Pons (tissue), 1 donor: Measurements from ENCODE around the gene PCSK7.
"Not testable (repeated sequence)": the region's sequence is repeated elsewhere in the genome, so short reads cannot be mapped to it uniquely, and the experiment has no call there.

ENCODE experiments used
- DNase-seq: peaks from one replicate; pipeline ENCODE4 v3.0.0-alpha.2; 2016; ENCODE audit warnings: low spot score

PCSK7 gene, protein sequence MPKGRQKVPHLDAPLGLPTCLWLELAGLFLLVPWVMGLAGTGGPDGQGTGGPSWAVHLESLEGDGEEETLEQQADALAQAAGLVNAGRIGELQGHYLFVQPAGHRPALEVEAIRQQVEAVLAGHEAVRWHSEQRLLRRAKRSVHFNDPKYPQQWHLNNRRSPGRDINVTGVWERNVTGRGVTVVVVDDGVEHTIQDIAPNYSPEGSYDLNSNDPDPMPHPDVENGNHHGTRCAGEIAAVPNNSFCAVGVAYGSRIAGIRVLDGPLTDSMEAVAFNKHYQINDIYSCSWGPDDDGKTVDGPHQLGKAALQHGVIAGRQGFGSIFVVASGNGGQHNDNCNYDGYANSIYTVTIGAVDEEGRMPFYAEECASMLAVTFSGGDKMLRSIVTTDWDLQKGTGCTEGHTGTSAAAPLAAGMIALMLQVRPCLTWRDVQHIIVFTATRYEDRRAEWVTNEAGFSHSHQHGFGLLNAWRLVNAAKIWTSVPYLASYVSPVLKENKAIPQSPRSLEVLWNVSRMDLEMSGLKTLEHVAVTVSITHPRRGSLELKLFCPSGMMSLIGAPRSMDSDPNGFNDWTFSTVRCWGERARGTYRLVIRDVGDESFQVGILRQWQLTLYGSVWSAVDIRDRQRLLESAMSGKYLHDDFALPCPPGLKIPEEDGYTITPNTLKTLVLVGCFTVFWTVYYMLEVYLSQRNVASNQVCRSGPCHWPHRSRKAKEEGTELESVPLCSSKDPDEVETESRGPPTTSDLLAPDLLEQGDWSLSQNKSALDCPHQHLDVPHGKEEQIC

DNA sequence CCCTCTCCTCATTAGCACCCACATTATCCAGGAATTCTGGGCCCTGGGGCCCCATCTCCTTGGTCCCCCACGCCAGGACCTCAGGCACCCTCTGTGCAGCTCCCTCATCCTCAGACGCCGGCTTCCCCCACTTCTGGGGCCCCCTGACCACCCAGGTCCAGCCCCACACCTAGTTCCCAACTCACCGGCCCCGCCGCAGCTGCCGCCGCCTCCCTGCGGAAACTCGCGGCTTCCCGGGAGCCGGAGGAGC lies at the start of gene PCSK7:
Gene PCSK7, minus strand, starts transcription at position 232 of the 250 bp plus-strand sequence. CDS start 2,229 bp downstream, outside the sequence.
- no peak for DNase-seq

DNA sequence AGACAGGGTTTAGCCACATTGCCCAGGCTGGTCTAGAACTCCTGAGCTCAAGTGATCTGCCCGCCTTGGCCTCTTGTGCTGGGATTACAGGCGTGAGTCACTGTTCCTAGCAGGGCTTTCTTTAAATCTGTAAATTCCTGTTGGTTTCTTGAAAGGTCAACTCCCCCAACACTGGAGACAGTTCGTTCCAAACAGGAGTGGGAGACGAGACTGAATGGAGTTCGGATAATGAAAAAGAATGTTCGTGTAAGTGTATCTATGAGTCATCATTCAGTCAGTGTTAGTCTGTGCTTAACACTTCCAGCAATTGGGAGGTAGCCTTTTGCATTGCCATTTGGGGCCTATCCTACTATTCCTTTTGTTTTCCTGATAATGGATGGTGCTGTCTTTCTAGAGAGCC lies 49.3 kb upstream of the PCSK7 start:
- DNase-seq = no peak

DNA sequence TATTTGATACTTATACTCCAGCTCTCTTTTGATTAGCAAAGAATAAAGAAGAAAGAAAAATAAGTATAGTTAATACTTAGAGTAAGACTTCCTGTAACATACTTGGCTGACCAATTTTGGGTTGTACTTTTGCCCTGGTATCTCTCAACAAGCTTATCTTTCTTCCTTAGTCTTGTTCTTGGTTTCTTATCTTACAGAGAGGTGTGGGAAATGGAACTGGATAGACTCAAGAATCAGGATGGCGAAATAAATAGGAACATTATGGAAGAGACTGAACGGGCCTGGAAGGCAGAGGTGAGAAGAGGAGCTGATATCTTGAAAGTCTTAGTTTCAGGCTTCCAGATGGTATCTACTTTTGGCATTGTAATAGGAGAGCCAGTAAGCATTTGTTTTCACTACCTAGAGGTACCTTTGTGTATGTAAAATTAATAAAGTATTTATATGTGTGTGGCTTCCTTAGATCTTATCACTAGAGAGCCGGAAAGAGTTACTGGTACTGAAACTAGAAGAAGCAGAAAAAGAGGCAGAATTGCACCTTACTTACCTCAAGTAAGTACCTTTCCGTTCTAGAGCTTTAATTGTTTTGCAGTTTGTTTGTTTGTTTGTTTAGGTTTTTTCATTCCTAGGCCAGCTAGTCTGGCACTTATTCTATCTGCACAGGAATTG lies 48.0 kb upstream of the PCSK7 start:
- no peak for DNase-seq

DNA sequence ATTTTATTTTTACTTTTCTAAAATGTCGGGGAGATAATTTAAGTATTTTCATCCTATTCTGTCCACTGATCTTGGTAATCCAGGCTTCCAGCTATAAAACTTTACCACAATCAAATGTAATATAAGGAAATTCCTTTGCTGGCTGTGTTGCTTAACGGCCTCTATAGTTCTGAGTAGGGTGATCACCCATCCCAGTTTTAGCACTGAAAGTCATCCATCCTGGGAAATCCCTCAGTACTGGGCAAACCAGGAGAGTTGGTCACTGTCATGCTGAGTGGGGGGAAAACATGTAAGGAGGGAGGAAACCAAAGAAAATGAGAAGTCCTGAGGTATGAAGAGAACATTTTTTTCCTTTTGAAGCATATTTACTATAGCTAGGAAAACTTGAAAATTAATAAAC lies 46.5 kb upstream of the PCSK7 start:
- DNase-seq = no peak

DNA sequence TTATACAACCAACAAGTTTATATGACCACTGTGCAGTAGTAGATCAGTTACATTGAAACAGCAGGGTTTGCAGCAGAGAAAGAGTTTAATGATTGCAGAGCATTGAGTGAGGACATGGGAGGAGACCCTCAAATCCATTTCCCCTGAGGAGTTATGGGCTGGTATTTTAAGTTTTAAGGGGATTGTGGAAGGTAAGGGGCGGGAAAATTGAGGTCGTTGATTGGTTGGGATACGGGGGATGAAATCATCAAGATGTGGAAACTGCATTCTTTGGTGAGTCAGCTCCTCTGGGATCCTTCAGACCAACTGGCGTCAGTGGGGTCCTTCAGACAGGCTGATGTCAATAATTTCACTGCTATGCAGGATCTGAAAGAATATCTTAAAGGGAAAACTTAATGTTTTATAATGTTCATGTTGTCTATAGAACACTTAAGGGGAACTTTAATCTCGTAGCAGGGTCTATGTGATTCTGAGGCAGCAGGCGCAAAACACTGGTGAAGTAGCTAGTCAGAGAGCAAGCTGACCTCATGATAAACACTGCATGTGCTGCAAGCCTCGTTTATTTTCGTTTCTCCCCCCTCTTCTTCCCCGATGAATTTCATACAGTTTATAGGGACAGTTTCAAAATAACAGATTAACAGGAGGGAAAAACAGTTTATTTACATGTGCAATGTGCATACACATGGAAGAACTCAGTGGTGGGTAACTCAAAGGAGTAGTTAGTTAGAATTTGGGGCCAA lies 41.8 kb upstream of the PCSK7 start:
- no peak for DNase-seq

DNA sequence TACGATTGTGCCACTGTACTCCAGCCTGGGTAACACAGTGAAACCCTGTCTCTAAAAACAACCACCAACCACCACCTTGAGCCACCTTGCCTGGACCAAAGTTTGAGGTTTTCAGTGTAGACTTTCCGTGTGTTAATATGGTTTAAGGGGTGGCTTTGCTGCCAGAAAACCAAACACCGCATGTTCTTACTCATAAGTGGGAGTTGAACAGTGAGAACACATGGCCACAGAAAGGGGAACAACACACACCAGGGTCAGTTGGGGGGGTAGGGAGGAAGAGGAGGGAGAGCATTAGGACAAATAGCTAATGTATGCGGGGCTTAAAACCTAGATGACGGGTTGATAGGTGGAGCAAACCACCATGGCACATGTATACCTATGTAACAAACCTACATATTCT lies 40.3 kb upstream of the PCSK7 start:
- not testable (repeated sequence) for DNase-seq

DNA sequence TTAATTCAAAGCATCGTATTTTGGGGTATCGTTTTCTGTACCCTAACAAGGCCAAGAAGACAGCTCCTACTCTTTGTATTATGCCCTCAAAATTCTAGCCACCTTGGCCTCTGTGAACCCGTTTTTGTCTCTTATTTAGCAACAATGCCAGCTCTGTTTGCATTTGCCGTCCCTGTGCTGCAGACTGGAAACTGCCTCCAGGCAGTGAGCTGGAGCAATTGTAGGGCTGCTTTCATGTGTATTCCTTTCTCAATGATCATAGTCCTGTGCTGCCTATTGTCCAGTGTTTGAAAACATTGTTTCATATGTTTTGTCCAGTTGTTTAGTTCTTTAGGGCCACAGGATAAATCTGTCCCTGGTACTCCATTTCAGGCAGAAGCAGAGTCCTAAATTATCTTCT lies 39.3 kb upstream of the PCSK7 start:
- no peak for DNase-seq

DNA sequence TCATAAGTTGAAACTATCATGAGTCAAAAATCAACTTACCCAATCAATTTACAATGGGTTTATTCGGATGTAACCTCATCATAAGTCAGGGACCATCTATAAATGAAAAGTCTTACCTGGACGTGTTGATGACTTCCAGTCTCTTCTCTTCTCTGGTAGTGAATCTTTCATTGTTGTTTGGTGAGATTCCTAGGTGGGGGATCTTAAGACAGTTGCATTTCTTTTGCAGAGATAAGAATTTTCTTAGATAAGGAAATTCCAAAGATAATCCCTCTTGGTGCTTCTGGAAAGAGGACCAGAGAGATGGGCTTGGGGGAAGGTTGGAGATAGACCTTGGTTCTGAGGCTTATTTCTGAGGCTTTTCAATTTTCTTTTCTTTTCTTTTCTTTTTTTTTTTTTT lies 38.0 kb upstream of the PCSK7 start:
- DNase-seq = no peak

DNA sequence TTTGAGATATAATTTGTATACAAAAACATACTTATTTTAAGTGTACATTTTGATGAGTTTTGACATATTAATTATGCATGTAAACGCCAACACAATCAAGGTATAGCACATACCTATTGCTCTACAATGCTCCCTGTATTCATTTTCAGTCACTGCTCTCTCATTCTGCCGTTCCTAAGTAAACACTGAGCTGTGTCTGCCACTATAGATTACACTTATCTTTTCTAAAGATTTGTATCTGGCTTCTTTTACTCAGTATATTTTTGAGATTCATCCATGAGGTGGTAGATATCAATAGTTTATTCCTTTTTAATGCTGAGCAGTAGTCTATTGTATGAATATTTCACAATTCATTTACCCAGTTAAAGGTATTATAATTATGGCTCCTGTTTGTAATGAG lies 33.9 kb upstream of the PCSK7 start:
- DNase-seq = no peak

DNA sequence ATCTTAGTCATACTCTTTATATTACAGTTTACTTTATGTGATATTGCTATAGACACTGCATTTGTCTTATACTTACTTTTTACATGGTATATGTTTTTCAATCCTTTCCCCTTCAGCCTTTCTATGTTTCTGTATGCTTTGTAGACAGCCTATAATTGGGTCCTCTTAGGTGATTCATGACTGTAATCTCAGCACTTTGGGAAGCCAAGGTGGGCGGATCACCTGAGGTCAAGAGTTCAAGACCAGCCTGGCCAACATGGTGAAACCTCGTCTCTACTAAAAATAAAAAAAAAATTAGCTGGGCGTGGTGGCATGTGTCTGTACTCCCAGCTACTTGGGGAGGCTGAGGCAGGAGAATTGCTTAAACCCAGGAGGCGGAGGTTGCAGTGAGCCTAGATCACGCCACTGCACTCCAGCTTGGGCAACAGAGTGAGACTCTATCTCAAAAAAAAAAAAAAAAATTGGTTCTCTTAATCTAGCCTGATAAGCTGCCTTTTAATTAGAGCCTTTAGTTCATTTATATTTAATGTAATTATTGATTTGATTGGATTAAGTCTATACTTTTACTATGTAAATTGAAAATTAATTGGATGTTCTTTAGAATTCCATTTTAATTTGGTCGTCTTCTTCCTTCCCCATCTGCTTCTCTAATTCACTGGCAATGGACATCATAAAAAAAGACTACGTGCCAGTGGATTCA lies 32.9 kb upstream of the PCSK7 start:
- not testable (repeated sequence) for DNase-seq

DNA sequence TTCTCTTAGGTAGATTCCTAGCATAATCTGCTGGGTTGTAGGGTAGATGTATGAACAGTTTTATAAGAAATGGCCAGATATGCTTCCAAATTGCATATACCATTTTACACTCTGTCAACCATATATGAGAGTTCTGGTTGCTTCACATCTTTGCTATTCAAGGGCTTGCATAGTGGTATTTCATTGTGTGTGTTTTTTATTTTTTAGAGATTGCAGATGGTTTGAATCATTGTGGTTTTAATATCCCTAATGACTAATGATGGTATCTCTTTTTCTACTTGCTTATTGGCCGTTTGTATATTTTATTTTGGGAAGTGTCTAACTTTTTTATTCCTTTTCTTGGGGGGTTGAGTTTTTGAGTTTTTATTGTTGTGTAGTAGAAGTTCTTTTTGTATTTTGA lies 27.5 kb upstream of the PCSK7 start:
- no peak for DNase-seq

DNA sequence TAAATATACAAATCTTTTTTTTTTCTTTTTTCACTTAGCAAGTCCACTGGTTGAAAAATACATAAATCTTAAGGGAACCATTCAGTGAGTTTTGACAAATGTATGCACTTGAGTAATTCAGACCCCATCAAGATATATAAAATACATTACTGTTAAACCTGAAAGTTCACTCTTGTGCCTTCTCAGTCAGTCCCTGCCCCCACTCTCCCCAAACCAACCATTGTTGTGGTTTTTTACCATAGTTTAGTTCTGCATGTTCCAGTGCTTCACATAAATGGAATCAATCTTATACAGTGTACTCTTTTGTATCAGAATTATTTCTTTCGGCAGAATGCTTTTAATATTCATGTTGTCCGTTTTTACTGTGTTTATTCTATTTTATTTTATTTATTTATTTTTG lies 26.7 kb upstream of the PCSK7 start:
- no peak for DNase-seq

DNA sequence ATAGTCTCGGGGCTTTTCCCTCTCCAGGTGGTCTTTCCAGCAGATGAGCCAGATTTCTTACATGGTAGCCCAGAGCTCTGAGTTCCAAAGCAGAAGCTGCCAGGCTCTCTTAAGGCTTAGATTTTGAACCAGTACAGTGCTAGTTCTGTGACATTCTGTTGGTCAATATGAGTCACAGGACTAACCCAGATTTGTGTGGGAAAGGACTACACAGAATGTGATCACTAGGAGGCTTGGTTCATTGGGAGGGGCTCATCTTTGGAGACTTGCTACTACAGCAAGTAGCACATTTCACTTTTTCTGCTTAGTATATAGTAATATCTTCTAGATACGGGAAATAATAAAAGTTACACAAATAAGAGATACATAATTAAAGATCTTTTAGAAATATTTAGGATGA lies 24.7 kb upstream of the PCSK7 start:
- DNase-seq = no peak

DNA sequence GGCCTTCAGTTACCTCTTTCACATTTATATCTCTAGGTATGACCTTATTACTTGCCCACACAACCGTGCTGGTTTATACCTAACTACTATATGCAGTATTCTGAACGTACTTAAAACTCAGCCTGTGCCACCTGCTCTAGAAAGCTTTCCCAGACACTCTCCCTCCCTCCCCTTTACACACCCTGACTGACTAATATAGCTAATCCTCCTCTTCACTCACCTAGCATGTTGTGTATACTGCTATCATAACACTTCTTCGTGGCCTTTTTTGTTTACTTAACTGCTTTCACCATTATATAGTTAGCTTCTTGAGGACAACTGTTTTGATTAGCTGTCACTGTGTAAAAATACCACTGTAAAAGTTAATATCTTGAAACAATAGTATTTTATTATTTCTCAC lies 24.1 kb upstream of the PCSK7 start:
- DNase-seq = no peak

DNA sequence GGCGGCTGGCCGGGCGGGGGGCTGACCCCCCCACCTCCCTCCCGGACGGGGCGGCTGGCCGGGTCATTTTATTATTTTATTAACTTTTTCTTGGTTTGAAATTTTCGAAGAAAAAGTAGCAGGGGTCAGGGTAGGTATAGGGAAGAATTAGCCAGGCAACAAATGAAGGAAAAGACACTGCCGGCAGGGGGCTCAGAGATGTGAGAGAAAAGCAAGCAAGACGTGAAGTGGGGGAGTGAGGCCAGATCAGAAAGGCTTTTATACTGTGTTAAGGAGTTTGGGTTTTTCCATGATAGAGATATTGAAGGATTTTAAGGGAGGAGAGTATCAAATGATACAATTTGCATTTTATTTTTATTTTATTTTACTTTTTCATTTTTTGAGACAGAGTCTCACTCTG lies 19.6 kb upstream of the PCSK7 start:
- DNase-seq = no peak

DNA sequence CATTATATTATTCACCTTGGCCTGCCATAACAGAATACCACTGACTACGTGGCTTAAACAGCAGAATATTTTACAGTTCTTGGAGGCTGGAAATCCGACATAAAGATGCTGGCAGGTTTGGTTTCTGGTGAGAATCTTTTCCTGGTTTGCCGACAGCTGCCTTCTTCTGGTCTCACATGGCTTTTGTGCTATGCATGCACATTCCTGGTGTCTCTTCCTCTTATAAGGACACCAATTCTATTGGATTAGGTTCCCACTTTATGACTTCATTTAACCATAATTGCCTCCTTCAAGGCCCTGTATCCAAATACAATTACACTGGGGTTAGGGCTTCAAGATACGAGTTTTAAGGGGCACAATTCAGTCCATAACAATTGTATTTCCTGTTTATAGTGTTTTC lies 17.7 kb upstream of the PCSK7 start:
- no peak for DNase-seq

DNA sequence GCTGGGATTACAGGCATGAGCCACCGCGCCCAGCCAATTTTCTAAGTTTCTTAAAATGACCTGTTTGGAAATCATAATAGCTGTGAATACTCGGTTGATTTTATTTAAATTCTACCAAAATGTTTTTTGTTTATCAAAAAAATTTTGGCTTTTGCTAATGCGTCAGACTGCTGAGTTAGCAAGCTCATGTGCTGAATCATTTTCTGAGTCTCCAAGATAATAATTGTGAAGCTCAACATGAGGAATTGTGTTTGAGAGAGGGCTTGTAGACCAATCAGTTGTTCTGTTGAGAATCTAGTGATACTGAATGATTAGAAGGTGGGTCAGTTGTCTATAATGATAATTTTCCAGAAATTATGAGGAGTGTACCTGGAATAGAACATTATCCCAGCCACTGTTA lies 16.5 kb upstream of the PCSK7 start:
- DNase-seq = no peak

DNA sequence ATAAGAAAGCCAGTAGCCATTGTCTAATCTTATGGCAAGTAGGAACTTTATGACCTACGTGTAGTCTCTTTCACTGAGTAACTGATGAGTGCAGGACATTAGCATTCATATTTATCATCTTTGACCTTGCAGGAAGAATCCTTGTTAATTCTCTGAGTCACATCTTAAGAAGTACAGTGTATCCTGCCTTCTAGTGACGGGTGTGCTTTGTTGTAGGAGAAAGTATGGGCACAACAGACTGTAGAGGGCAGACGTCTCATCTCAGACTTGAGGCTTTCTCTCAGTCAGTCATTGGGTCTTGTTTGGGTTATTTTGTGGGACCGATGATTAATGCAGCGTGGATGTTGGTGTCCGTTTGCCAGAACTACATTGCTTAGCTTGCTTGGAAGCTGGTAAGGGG lies 7.4 kb upstream of the PCSK7 start:
- DNase-seq = peak; percentile 53

DNA sequence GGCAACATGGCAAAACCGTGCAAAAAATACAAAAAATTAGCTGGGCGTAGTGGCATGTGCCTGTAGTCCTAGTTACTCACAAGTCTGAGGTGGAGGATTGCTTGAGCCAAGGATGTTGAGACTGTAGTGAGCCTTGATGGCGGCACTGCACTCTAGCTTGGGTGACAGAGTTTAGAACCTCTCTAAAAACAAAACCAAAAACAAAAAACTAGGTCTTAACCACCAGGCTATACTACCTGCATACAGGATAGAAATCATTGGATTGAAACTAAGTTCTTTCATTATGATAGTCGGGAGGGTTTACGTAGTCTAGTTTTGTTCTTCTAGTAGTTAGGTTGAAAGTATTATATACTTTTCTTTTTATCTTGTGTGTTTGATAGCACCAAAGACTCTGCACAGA lies 6.3 kb upstream of the PCSK7 start:
- DNase-seq = no peak

DNA sequence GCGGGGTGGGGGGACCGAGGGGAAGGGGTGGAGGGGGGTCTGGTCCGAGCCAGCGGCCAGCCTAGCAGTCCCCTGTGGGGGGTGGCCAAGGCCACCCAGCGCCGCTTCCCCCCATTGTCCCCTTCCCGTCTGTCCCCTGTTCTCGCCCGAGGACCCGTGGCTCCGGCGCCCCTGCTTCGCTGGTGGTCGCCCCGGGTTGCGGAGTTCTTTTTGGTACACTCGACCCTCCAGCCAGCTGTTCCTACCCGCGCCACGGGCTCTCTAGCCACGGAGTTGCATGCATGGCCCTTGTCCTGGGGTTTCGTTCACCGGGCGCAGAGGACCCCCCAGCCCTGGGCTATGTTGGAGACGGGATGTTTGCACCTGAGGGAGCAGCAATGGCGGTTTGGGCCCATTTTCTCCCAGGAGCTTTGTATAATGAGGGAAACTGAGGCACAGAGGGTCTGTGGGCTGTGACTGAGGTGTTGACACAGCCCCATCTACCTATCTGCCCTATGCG lies 1.1 kb upstream of the PCSK7 start:
- no peak for DNase-seq

DNA sequence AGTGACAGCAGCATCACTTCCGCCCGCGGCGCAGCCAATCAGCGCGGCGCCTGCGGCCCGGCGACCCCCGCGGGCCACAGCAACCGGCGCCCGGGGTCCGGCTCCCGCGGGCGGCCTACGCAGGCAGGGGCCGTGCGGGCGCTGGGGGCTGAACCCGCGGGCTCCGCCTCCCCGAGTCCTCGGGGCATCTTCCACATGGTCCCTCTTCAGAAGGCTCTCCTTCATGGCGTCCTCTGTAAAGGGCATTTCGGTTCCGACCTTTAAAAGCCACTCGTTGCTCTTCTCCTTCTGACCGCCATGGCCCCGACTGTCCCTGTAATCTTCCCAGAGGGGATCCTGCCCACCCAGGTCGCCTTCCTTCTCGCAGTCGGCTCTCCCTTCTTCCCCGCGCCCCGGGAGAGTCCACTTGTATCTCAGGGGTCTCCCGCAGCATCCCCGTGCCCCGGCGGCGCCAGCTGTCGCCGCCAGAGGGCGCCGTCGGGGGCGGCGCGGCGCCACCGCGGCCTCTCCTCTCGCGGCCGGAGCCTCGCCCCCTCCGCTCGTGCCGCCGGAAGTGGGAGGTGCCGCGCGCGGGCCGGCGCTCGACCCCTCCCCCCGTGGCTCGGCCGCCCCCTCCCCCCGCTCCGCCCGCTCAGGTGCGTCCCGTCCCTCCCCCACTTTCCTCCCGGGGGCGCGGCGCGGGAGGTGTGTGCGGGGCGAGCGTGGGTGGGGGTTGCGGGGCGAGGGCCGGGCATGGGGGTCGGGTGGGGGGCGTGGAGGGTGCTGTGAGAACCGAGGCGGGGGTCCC lies 412 bp upstream of the PCSK7 start, which contains the start of gene RNF214:
Gene RNF214, plus strand, starts transcription at position 580 of the 787 bp plus-strand sequence. CDS start 1,602 bp downstream, outside the sequence.
- peak; percentile 70 for DNase-seq
